HepG2 (cell line): ENCODE results near the gene CAMK1D. TPM values are rescaled to one million over a fixed set of nuclear protein-coding genes. Genes with fewer than 3 reads are reported as not detected.

Experiments used
- ATAC-seq: fragments of 200-7000 bp; cut with Tn5 transposase; 3 replicates; pipeline ENCODE4 v1.9.1; 2020; ENCODE audit warnings: mild to moderate bottlenecking, moderate library complexity
- BruUV-seq: library from RNA; stranded (reverse); fragments of 400-500 nt; replicated peaks from 2 replicates; lab custom pipeline; 2021; lab: Mats Ljungman, UMichigan
- CTCF ChIA-PET: fragments of 300-600 bp; formaldehyde crosslinking; extraction: SDS; loops from one replicate; lab custom pipeline; 2021; ENCODE audit warnings: low total read pairs, inconsistent platforms, low intra/inter-chr PET ratio; lab: Yijun Ruan, JAX
- POLR2A ChIA-PET: fragments of 350-600 bp; sonication (Branson Sonifier 250); formaldehyde crosslinking; loops from one replicate; lab custom pipeline; 2020; ENCODE audit warnings: antibody characterized with exemption, inconsistent platforms; lab: Yijun Ruan, JAX
- DNase-seq: peaks from one replicate; pipeline ENCODE4 v3.0.0-alpha.2; 2015; ENCODE audit warnings: low spot score
- FAIRE-seq: peaks from 3 replicates; lab custom pipeline; 2011; peaks lifted over from hg19 to GRCh38; lab: Jason Lieb, UNC
- H2AFZ ChIP-seq: one replicate; pipeline ENCODE4 v1.6.1; 2011; ENCODE audit warnings: low read length, inconsistent platforms
- H3K27ac ChIP-seq: fragments of 300-600 bp; 3 replicates; pipeline ENCODE4 v1.8.0; 2011; ENCODE audit warnings: mixed run types, mild to moderate bottlenecking, mixed read lengths, low read length, inconsistent platforms; ENCODE audit not compliant: insufficient read depth; ENCODE audit errors: extremely low read length
- H3K27me3 ChIP-seq, 2 experiments: fragments of 200-600 bp in 1 of 2; 2 replicates in 1 of 2; 3 replicates in 1 of 2; pipeline versions ENCODE4 v1.6.0 to v1.8.0; 2011; ENCODE audit warnings: low read length in 2 of 2, mild to moderate bottlenecking in 2 of 2, moderate library complexity in 2 of 2, inconsistent platforms in 1 of 2; ENCODE audit not compliant: insufficient read depth in 2 of 2, control insufficient read depth in 1 of 2
- H3K36me3 ChIP-seq, 2 experiments: fragments of 200-600 bp in 1 of 2; replicated peaks in 1 of 2; 2 replicates in 1 of 2; 3 replicates in 1 of 2; pipeline versions ENCODE4 v1.5.1 to v1.8.0; 2011; ENCODE audit warnings: low read length in 2 of 2, inconsistent platforms in 1 of 2; ENCODE audit not compliant: insufficient read depth in 2 of 2, control insufficient read depth in 1 of 2
- H3K4me1 ChIP-seq: 2 replicates; pipeline ENCODE4 v1.5.1; 2012; ENCODE audit warnings: low read length, inconsistent platforms; ENCODE audit not compliant: insufficient read depth
- H3K4me2 ChIP-seq: 2 replicates; pipeline ENCODE4 v1.6.0; 2011; ENCODE audit warnings: low read depth, low read length, inconsistent platforms
- H3K4me3 ChIP-seq, 3 experiments: fragments of 200-600 bp in 1 of 3; sonication (generic), shearing (Covaris generic) in 1 of 3; replicated peaks in 1 of 3; 2 replicates each; pipeline ENCODE4 v1.5.1; 2011 to 2016; ENCODE audit warnings: low read length in 3 of 3, inconsistent platforms in 2 of 3, low read depth in 2 of 3, mild to moderate bottlenecking in 2 of 3, control low read depth in 1 of 3, mixed read lengths in 1 of 3; ENCODE audit not compliant: insufficient read depth in 1 of 3
- H3K79me2 ChIP-seq: one replicate; pipeline ENCODE4 v1.6.1; 2011; ENCODE audit warnings: low read length, inconsistent platforms; ENCODE audit not compliant: insufficient read depth
- H3K9ac ChIP-seq: 2 replicates; pipeline ENCODE4 v1.6.0; 2011; ENCODE audit warnings: mild to moderate bottlenecking, low read depth, low read length, inconsistent platforms; ENCODE audit not compliant: insufficient read depth
- H3K9me3 ChIP-seq: 2 replicates; pipeline ENCODE4 v1.5.1; 2012; ENCODE audit warnings: mild to moderate bottlenecking, low read length
- H4K20me1 ChIP-seq: 2 replicates; pipeline ENCODE4 v1.6.0; 2011; ENCODE audit warnings: inconsistent platforms, mild to moderate bottlenecking, low read length, moderate library complexity; ENCODE audit not compliant: insufficient read depth
- BHLHE40 ChIP-seq: IDR thresholded peaks from 2 replicates; pipeline ENCODE4 v1.6.1; 2011; ENCODE audit warnings: low read length, improper control_type of control experiment
- FOXP1 ChIP-seq, 2 experiments: fragments of 450-650 bp in 1 of 2; IDR thresholded peaks; 2 replicates each; pipeline ENCODE4 v1.6.1; 2017 to 2018; ENCODE audit warnings: antibody characterized with exemption in 1 of 2
- FOXP4 ChIP-seq: sonication (generic); formaldehyde crosslinking; IDR thresholded peaks from 2 replicates; pipeline ENCODE4 v1.4.0; 2020; ENCODE audit warnings: missing genetic modification reagents
- HIC2 ChIP-seq: sonication (generic); formaldehyde crosslinking; IDR thresholded peaks from 2 replicates; pipeline ENCODE4 v1.9.0; 2022; ENCODE audit warnings: low read depth, missing genetic modification reagents
- MAX ChIP-seq: IDR thresholded peaks from 2 replicates; pipeline ENCODE4 v1.6.1; 2012; ENCODE audit warnings: inconsistent platforms
- MTF2 ChIP-seq: sonication (generic); formaldehyde crosslinking; IDR thresholded peaks from 2 replicates; pipeline ENCODE4 v1.5.0; 2020; ENCODE audit warnings: missing genetic modification reagents, borderline replicate concordance
- NRL ChIP-seq: sonication (generic); formaldehyde crosslinking; IDR thresholded peaks from 2 replicates; pipeline ENCODE4 v1.5.0; 2020; ENCODE audit warnings: missing genetic modification reagents, mild to moderate bottlenecking, moderate library complexity, borderline replicate concordance
- PCBP1 ChIP-seq: fragments of 200-400 bp; formaldehyde crosslinking; IDR thresholded peaks from 2 replicates; pipeline ENCODE4 v1.6.1; 2017; ENCODE audit warnings: mild to moderate bottlenecking, low read depth, low read length, borderline replicate concordance
- SMAD1 ChIP-seq: sonication (generic); formaldehyde crosslinking; IDR thresholded peaks from 2 replicates; pipeline ENCODE4 v1.4.0; 2020; ENCODE audit warnings: missing genetic modification reagents, low read depth, mild to moderate bottlenecking, borderline replicate concordance
- ZC3H13 ChIP-seq: sonication (generic); formaldehyde crosslinking; IDR thresholded peaks from 2 replicates; pipeline ENCODE4 v1.8.1; 2023; ENCODE audit warnings: mild to moderate bottlenecking, missing genetic modification reagents, moderate library complexity
- ZMAT5 ChIP-seq: sonication (generic); formaldehyde crosslinking; IDR thresholded peaks from 2 replicates; pipeline ENCODE4 v1.5.0; 2020; ENCODE audit warnings: mild to moderate bottlenecking, low read depth, missing genetic modification reagents, borderline replicate concordance
- ZNF326 ChIP-seq: sonication (generic); formaldehyde crosslinking; IDR thresholded peaks from 2 replicates; pipeline ENCODE4 v1.4.0; 2020; ENCODE audit warnings: missing genetic modification reagents, borderline replicate concordance
- ZNF709 ChIP-seq: sonication (generic); formaldehyde crosslinking; IDR thresholded peaks from 2 replicates; pipeline ENCODE4 v1.5.0; 2020; ENCODE audit warnings: mild to moderate bottlenecking, missing genetic modification reagents
- WGBS: methylation state at CpG from one replicate; pipeline ENCODE4 v1.1.6; 2017; ENCODE audit warnings: low lambda C conversion rate; 5-methylcytosine and 5-hydroxymethylcytosine counted together
- in situ Hi-C: cut with HindIII; loops from 2 replicates; pipeline ENCODE4 v1.10.0; 2017; ENCODE audit warnings: low pct_unique_long_range_greater_than_20kb; ENCODE audit not compliant: extremely low pct_ligation_motif_present
- intact Hi-C: fragments of 100-400 bp; cut with micrococcal nuclease; formaldehyde crosslinking; loops from one replicate; pipeline ENCODE4 v1.10.0; 2022; ENCODE audit not compliant: unreplicated experiment
- polyA plus RNA-seq, 8 experiments: library from polyadenylated mRNA; depleted of rRNA in 3 of 8; stranded (reverse) in 7 of 8; unstranded in 1 of 8; fragments of >200 nt; fragmentation: Illumina TruSeq in 4 of 8; extraction: Trizol in 4 of 8; gene quantifications; 2 replicates each; pipeline versions ENCODE4 v1.2.1 to v1.2.3, GENCODE V29; 2011 to 2016; ENCODE audit warnings: low read depth in 4 of 8, missing spikeins in 1 of 8, mixed read lengths in 1 of 8; ENCODE audit not compliant: insufficient read depth in 1 of 8
- total RNA-seq, 5 experiments: library from RNA; depleted of rRNA; stranded (reverse); fragments of >200 nt; fragmentation: Illumina TruSeq; extraction: Trizol; gene quantifications; 2 replicates each; pipeline ENCODE4 v1.2.3, GENCODE V29; 2016; ENCODE audit warnings: low read depth in 1 of 5

Gene CAMK1D
- total and polyA plus RNA-seq, 2 of the 13 experiments (the other 11 are each of a cell fraction or from before 2014, with no cell fraction given), result under 0.01 TPM; not detected in 1

- BruUV-seq, result no TSS peak
- FAIRE-seq (no peak), ATAC-seq (no peak), DNase-seq (no peak)
- CTCF ChIA-PET, result no interaction called here
- Histone ChIP-seq H3K4me2 (no peak overlapping the region), H3K36me3 (no peaks in the 10 kb centered on the region), H3K4me1 (no peaks in the 10 kb centered on the region), H3K9ac (no peak overlapping the region), H2AFZ (no peak overlapping the region), H3K79me2 (no peaks in the 10 kb centered on the region), H3K9me3 (no peaks in the 10 kb centered on the region), H4K20me1 (no peaks in the 10 kb centered on the region), H3K27ac (no peak overlapping the region), H3K27me3 (peaks cover 0 to 2% of the 10 kb centered on the region in 2 experiments; a peak in 1 of 5 replicates), H3K4me3 (no peak overlapping the region)
- POLR2A ChIA-PET, result no interaction called here
- TF ChIP-seq ZNF326 (CRISPR knock-in tag) (no peak), HIC2 (no peak), MTF2 (no peak), NRL (CRISPR knock-in tag) (no peak), ZC3H13 (CRISPR knock-in tag) (no peak), ZNF709 (CRISPR knock-in tag) (no peak), ZMAT5 (CRISPR knock-in tag) (no peak), MAX (no peak), FOXP4 (CRISPR knock-in tag) (no peak), PCBP1 (no peak), SMAD1 (CRISPR knock-in tag) (no peak), FOXP1 (IDR thresholded peaks at IDR 0.05) (no peak), FOXP1 (CRISPR knock-in tag; IDR thresholded peaks at IDR 0.05) (no peak), BHLHE40 (no peak)
- 58% methylated on average over 10 of the region's 10 CpGs for WGBS
- in situ Hi-C loops (no loop called here), intact Hi-C loops (no loop called here)
Measured at GRCh38 chr10:12372846-12373245, 23.5 kb downstream of the CAMK1D start.
